DLD1 (cell line): ENCODE measurements around the gene PKHD1.
"Not testable (repeated sequence)": the region's sequence is repeated elsewhere in the genome, so short reads cannot be mapped to it uniquely, and the experiment has no call there.

ENCODE experiments used
- in situ Hi-C: cut with HindIII; loops from 2 replicates; pipeline ENCODE4 v1.10.0; 2017; ENCODE audit warnings: low sequenced_read_pairs

Gene PKHD1

DNA sequence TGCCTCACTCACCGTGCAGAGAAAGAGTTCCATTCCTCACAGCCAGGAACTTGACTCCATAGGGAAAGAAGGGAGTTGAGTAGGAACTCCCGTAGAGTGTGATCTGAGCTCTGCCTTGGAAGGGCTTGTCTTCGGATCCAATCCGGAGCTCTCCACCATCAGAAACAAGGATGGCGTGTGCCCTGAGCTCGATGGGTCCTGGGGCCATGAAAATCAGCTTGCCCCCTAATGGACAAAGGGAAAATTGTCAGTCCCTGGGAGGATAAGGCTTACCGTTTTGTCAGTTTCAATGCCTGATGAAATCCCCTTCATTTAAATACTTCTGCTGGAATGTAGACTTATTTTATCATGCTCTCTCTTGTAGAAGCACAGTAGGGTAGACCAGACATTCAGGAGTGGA, 153.3 kb downstream of the PKHD1 start:
- in situ Hi-C loops: no loop called here

DNA sequence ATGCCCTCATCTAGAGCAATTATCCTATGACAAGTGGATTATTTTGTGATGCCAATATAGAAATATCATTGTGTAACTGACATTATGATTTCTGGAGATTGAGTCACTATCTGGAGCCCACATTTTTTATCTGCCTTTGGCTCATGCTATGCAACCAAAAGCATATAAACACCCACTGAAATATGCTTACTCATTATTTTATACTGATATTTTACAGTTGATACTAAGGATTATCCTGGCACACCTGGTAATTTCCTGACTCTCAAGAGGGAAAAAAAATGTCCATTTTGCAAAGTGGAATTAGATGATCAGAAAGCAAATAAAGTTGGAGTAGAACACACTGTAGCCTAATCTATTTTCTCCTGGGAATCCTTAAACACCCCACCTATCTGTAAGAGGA, 154.5 kb downstream of the PKHD1 start:
- in situ Hi-C loops: no loop called here

DNA sequence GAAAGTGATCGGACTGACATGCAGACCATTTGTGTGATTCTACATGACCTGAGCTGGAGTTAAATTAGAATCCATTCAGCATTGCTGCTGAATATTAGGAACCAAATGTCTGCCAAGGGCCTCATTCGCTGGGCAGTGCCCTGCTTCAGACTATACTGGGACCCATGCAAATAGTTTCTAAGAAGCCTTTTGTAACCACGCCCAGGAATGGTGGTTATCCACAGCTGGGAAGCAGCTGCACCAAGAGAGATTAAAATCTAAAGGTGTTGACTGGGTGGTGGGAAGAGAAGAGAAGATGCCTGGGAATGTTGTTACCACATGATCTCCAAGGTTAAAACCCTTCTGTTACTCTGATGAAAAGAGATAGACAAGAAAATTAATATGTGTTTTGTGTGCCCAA, 156.8 kb downstream of the PKHD1 start:
- in situ Hi-C loops: no loop called here

DNA sequence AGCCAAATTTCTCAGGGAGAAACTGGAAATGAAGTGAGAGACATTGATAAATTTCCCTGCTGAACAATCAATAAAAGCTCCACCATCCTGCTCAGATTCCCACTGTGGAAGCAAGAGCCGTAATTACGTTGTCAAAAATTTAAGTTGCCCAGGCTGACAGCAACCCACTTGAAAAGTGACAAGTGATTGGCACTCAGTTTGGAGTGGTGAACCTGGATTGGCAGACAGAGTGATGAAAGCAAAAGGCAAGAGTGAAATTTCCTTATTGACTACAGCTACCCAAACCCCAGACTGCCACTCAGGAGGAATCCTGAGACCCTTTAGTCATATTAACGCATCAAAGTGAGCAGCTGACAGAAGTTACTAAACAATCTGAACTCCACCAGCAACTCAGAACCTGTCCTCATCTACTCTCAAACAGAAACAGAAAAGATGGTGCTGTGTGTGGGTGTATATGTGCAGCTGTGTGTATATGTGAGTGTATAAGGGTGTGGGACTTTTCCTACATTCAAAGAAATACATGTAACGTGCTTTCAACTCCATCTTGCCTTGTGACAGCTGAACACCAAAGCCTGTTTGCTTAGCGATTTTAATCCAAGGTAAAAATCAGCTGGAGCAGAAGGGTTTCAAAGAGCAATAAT, 157.4 kb downstream of the PKHD1 start:
- in situ Hi-C loops: no loop called here

DNA sequence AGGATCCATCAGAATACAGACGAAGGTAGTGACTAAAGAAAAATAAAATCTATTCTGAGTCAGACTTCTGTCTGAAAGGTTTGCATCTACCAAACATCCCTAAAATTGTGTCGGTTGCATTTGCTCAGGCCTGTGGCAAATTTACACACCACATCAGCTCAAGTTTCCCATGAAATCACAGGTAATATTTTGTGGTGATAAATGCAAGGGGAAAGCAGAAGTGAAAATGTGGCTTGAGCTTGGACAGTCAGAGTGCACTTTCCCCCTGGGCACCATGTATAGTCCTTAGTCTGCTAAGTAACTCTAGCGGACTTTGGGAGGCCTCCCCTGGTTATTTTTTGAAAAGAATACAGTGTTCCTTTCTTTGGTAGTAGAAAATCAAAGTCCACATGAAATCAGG, 159.1 kb downstream of the PKHD1 start:
- in situ Hi-C loops: no loop called here

DNA sequence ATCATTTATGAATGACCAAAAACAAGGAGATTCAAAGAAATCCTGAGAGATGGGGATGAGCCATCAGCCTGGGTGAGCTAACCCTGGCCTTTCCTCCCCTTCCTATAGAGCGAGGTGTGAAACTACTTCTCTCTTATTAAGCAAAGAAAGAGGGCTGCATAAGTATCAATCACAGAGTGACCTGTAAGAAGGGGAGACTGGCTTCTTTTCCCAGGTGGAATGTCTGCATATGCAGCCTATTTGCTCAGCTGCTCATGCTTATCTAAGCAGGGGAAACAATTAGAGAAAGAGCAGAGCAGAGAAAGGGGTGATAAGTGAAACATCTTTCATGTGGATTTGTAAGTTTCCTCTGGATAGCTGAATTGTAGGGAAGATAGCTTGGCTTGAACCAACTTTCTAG, 160.0 kb downstream of the PKHD1 start:
- in situ Hi-C loops: no loop called here

DNA sequence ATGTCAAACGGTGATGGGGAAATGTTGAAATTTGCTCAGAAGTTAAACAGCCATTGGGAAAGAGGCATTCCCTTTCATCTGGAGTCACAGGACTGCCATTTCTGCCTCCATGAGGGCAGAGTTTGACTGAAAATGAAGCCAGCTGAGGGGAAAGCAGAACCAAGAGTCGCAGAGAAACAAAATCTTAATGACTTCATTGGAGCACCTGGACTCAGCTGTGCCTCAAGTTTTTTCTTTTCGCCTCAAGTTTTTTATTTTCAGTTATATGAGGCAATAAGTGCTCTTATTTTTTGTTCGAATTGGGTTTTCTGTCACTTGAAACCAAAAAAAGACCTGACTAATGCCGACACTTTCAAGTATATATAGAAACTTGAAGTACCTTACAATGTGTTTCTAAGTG, 161.3 kb downstream of the PKHD1 start:
- in situ Hi-C loops: no loop called here

DNA sequence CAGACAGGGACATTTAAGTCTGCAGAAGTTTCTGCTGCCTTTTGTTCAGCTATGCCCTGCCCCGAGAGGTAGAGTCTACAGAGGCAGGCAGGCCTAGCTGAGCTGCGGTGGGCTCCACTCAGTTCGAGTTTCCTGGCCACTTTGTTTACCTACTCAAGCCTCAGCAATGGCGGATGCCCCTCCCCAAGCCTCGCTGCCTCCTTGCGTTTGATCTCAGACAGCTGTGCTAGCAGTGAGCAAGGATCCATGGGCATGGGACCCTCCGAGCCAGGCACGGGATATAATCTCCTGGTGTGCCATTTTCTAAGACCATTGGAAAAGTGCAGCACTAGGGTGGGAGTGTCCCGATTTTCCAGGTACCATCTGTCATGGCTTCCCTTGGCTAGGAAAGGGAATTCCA, 164.9 kb downstream of the PKHD1 start:
- in situ Hi-C loops: not testable (repeated sequence)

DNA sequence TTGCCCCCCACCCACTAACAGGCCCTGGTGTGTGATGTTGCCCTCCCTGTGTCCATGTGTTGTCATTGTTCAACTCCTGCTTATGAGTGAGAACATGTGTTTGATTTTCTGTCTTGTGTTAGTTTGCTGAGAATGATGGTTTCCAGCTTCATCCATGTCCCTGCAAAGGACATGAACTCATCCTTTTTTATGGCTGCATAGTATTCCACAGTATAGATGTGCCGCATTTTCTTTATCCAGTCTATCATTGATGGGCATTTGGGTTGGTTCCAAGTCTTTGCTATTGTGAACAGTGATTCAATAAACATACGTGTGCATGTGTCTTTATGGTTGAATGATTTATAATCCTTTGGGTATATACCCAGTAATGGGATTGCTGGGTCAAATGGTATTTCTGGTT, 169.1 kb downstream of the PKHD1 start:
- in situ Hi-C loops: not testable (repeated sequence)

DNA sequence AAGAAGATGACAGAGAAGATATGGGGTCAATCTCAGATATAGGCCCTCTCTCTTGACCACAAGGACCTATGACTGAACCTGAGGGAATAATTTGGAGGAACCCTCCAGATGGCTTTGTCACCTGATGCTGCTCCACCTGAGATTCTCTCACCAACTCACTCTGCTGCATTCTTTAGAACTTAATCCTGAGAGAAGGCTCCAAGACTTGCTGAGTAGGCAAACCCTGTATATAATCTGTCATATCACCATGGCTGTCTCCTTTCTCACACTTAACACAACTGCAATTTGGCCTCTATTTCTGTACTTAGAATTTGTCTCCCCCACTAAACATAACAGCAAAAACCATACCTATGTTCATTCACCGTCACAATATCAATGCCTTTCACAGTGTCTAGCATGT, 172.3 kb downstream of the PKHD1 start:
- in situ Hi-C loops: no loop called here

DNA sequence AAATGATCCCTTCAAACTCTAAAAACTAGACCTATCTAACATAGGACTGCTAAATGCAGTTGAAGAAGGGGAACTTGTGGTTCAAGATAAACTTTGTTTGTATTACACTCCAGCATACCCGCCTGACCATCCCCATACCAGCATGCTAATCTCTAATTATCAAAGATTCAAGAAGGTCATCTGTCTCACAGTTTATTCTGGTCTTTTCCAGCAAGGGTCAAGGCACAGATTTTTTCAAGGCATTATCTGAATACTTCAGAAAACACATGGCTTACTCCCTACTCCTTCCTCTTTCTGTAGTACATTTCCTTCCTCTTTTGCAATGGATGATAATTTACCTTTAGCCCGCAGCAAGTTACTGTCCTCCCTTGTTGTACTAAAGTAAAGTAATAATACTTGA, 174.1 kb downstream of the PKHD1 start:
- in situ Hi-C loops: no loop called here

DNA sequence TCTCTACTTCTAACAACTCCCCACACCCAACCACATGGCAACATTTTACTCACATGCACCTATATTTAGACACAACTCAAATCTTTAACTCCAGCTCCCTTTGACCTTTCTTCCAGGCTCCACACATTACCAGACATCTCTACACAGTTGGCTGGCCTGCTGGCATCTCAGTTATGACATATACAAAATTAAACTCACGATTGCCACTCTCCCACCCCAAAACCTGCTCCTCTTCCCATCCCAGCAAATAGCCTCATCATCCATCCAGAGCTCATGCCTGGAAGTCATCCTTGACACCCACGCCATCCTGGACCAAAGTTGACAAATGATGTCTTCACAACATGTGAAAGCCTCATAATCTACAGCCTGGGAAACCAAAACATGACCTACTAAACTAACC, 176.6 kb downstream of the PKHD1 start:
- in situ Hi-C loops: no loop called here

DNA sequence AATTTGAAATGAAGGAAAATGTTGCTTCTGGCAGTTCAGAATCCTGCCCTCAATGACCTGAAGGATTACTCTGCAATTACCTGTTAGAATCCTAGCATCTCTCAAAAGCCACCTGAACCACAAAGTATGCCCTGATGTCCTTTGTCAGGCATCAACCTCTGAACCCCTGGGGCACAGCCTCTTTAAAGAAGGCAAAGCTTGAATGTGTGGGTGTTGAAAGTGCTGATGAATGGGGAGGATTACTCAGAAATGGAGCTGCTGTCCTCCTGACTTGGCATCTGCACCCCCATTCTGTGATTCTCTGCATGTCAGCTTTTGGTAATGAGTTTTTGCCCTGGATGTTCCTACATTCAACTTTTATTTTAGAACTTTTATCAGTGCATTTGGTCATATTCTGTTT, 179.2 kb downstream of the PKHD1 start:
- in situ Hi-C loops: no loop called here

DNA sequence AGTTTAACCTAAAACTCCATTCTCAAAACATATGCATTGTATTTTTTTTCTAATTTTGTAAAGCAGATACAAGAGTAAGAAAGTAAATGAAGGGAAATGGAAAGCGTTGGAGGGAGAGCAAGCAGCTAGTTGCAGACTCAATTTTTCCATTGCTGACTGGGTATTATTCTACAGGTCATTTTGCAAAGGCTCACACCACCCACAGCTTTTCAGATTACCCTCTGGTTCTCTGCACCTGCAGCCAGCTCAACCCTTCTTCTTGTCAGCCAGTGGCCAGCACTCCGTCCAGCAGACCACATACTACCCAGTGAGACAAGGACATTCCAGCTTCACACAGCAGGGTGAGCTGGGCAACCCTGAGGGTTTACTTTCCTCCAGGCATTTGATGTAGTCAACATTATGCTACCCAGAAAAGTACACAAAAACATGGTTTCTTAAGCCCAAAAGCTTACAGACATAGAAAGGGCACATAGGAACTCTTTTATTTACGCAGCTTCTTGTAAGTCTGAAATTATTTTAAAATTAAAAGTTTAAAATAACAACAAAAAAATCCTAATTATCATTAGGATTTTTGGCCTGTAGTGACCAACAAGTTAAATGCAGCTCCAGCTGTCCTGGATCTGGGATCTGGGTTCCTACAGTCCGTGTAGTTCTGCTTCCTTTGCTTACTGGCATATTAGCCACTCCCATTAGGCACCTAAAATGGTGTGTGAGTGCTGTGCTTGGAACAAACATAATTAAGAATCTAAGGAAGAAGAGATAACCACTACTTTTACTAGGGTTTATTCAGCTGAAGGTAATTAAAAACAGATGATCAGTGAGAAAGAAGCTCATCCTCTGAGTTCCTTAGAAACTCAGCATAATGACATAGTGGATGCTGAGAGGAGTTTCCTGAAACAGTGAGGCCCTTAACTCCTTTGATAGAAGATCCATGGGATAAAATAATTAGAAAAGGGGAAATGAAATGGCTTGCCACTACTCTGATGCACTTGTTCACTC, 185.3 kb downstream of the PKHD1 start:
- in situ Hi-C loops: no loop called here

DNA sequence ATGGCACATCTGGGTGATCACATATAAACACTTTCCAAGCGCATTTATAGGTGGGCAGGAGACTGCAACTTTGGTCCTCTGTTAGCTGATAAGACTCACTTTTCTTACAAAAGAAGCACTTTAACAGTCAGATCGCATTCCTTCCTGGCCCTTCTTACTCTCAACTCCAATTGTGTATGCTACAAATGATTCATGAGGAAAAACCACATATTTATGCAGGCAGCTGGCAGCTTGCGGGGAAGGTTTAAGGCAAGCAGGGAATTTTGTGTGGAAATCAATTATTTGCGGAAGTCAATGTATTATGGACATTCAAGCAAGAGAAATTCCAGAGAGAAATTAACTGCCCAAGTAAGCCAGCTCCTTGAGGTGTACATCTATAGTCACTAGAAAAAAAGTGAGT, 194.0 kb downstream of the PKHD1 start:
- in situ Hi-C loops: no loop called here

DNA sequence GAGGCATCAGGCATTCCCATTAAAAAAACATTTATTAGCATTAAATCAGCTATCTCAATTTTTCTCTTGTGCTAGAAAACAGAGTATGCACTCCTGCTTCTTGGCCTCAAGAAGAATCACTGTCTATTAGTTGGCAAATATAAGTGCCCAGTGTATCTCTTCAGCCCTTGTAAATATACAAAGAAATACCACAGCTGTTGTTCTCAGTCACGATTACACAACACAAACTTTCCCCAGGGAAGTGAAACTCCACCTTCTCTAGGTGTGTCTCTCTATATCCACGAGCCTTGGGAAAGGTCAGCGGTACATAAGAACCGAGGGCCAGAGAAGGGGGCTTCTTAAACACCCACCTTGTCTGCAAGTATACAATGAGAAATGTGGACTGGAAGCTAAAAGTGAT, 194.7 kb downstream of the PKHD1 start:
- in situ Hi-C loops: no loop called here

DNA sequence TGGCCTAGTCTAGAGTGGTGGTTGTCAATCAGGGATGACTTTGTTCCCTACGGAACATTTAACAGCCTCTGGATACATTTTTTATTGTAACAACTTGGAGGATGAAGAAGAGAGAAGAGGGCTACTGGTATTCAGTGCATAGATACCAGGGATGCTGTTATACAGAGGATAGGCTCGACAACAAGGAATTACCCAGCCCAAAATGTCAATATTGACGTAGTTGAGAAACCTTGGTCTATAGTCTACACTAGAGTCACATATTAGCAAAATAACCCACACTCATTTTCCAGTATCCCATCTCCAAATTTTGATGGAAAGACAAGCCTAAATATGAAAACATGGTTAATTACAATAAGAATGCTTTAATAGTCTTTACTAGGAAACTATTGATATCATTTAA, 195.1 kb downstream of the PKHD1 start:
- in situ Hi-C loops: no loop called here

DNA sequence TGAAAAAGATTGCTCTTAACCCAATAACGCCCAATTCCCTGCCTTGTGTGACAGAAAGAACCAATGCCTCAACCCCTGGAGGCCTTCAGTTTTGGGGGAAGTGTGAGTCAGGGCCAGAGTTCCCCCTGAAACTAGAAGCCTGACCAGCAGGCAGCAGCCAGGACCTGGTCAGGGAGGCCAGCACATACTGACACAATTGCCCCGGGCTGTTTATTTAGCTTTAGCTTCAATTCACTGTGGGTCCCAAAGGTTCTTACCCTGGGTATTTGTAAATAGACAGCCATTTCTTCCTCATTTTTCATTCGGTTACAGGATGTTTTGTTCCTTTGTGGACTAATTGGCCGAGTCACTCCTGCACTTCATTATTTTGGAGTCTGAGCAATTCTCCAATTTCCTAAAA, 195.6 kb downstream of the PKHD1 start:
- in situ Hi-C loops: no loop called here

DNA sequence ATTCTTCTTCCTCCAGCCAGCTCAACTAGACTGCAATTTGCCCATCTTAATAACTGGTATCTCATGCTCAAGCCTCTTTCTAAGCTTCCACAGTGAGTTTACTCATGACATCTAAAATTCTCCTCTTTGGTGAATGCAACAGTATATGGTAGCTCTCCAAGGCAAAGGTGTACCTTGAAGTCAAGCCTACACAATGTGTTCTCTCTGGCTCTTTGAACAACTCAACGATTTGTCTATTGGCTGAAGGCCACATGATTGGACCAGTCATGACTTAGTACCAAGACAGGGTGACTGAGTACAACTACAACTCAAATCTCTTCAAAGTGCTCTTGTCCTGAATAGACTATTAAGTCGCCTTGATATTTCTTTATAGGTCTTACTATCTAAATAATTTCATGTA, 199.6 kb downstream of the PKHD1 start:
- in situ Hi-C loops: no loop called here

DNA sequence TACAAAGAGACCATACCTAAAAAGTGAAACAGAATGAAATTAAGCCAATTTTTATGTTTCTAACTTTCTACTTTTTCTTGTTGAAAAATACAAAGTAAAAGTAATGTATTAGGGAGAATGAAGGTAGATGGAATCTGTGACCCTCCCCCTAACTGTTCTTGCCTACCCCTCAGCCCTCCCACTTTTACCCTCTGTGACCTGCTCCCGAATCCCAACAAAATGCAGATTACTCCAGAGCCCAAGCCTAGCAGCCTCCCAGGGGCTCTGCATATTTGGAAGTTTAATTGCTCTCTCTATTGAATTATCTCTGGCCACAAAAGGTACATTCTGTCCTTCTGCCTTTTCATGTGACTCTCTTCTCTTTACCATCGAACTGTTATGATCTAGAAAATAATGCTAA, 201.5 kb downstream of the PKHD1 start:
- in situ Hi-C loops: no loop called here

DNA sequence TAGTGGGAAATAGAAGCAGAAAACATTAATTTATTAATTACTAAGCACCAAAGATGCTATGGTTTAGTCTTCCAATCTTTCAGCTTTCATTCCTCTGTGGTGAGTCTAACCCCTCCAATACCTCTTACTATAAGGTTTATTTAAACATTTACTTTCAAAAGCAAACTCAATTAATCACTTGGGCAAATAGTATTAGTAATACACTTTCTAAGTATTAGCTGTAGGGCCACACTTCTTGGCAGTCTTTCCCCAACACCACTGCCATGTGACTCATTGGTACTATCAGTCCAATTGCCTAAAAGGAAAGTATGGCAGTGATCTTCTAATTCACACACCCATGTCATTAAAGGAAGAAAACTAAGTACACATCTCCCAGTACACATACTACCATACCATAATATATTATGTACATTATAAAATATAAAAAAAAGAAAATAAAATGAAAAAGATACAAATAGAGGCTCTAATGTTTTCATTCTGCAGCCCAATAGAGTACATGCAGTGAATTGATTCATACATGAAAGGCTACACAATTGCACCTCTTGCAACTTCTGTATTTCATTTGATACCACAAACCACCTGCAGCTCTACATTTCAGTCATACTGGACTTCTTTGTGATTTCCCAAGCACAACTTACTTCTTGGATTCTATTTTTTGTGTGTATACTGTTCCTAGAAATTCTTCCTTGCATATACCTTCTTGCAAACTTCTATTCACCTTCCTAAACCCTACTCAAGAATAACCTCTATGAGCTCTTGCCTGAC, 218.6 kb downstream of the PKHD1 start:
- in situ Hi-C loops: no loop called here

DNA sequence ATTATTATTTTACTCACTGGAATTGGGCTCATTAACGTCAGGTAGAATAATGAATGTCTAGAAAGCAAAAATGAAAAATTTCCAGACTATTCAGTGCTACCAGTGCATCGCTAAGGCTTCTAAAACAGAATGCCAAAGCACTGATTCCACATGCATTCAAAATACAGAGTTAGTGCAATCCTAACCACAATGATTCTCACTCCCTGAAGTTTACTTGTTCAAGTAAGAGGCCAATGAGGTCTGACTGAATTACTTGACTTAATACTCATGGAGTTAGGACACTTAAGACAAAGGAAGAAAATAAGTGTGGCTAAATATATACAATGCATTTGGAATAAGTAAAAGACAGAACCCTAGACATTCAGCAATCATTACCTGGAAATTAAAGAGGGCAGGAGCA, 220.5 kb downstream of the PKHD1 start:
- in situ Hi-C loops: no loop called here
